IPS-NIHi11 (cell line): Measurements from ENCODE around the gene MGME1.

Source experiments
- DNase-seq: peaks from one replicate; pipeline ENCODE4 v3.0.0; 2012; ENCODE audit warnings: mixed read lengths, low spot score

Gene MGME1, protein sequence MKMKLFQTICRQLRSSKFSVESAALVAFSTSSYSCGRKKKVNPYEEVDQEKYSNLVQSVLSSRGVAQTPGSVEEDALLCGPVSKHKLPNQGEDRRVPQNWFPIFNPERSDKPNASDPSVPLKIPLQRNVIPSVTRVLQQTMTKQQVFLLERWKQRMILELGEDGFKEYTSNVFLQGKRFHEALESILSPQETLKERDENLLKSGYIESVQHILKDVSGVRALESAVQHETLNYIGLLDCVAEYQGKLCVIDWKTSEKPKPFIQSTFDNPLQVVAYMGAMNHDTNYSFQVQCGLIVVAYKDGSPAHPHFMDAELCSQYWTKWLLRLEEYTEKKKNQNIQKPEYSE

GRCh38 chr20:17968366-17969277 lies at the start of gene MGME1, which contains the start of gene SNX5:
MGME1 (plus strand) TSS chr20:17969018; CDS start chr20:17969860, 842 bp downstream.
SNX5 (minus strand) TSS chr20:17968794; CDS start chr20:17968425, 369 bp downstream.
- peak; percentile 98 for DNase-seq

DNA sequence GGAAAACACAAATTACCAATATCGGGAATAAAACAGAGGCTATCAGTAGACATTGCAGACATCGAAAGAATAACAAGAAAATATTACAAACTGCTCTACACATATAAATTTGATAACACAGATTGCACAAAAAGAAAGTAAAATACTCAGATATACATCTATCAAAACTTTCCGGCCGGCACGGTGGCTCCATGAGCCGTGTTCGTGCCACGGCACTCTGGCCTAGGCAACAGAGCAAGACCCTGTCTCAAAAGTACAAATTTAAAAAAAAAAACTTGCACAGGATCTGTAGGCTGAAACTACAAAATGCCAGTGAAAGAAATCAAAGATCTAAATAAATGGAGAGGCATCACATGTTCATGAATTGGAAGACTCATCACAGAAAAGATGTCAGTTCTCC lies 49.7 kb upstream of the MGME1 start:
- DNase-seq: no peak

DNA sequence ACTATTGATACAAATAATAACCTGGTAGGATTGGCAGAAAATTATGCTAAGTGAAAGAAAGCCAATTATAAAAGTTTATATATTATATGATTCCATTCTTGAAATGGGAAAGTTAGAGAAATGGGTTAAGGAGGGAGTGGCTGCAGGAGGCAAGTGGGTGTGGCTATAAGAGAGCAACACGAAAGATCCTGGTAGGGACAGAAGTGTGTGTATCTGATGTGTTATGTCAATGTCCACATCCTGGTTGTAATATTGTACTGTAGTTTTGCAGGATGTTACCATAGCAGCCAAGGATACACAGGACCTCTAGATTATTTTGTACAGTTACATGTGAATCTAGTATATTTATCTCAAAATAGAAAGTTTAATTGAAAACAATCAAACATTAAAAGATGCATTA lies 47.0 kb upstream of the MGME1 start:
- no peak for DNase-seq

DNA sequence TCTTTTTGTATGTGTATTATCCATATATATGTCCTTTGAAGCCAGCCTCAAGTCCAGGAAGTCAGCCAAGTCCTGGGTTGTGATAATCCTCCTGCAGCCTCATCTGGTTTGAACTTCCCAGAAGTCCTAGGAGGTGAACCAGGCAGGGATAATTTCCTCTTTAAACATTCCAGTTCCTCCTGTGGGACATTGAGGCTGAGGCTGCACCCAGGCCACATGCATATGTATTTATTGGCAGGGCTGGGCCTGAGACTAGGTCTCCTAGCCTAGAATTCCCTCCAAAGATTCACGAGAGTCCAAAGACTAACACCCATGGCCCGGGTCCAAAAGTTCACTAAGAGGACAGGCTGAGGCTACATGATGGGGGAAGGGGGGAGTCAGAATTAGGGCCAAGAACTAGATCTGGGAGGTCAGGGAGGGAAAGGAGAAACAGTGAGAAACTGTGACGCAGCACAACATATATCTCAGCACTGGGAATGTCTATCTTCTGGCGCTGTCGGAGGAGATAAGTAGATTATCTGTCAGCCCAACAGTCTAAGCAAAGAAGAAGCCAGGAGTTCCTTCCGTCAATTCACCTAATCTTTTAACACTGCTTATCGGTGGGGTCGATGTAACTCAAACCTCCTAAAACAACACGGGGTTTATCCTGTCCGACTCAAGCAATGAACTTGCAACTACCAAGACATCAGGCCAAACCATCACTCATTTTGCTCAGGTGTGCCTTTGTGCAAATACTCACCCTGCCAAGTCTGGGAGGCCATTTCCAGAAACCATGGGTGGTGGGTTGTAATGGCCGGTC lies 43.5 kb upstream of the MGME1 start:
- no peak for DNase-seq

DNA sequence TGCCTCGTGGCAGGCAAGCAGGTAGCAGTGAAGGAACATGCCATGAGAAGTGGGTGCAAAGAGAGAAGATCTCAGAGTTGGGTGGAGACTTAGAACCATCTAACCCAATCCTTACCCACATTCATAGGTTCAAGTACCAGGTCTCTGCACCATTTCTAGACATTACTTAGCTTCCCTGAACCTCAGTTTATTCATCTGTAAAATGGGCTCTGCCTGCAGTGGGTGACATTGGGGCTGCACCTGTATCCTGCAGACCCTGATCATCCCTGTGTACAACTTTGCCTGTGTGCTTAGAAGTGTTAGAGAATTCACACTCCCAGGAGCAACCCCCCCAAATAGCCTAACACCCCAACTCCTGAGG lies 42.9 kb upstream of the MGME1 start:
- no peak for DNase-seq

- DNase-seq: no peak
Observed at GRCh38 chr20:17928211-17928611, 40.6 kb upstream of the MGME1 start.

DNA sequence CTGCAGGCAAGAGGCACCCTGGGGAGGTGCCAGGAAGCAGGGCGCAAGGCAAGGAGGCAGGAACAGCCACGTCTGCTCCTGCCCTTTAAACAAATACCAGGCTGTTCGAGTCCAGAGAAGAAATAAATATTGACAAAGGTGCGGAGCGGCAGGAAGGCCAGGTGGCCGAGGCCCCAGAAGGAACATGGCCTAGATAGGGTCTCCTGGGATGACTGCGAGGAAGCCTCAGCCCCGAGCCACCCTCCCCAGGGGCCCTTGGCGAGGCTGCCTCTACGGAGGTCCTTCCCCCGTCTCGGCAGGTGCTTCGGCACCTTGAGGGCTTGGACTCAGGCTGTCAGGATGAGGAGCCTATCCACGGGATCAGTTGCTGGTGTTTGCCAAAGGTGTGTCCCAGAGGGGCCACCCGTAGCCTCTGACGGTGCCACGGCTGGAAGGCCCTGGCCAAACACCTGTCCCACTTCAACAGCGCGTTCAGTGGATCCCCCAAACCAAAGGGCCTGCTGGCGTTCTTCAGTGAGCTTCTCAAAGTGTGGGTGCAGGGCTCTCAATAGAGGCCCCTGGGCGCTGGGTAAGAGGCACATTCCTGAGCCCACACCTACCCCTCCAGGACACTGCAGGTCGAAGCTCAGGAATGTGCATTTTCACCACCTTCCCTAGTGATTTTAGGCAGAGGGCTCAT lies 40.0 kb upstream of the MGME1 start:
- DNase-seq: peak; percentile 46

- DNase-seq: no peak
Observed at GRCh38 chr20:17931513-17931912, 37.3 kb upstream of the MGME1 start.

DNA sequence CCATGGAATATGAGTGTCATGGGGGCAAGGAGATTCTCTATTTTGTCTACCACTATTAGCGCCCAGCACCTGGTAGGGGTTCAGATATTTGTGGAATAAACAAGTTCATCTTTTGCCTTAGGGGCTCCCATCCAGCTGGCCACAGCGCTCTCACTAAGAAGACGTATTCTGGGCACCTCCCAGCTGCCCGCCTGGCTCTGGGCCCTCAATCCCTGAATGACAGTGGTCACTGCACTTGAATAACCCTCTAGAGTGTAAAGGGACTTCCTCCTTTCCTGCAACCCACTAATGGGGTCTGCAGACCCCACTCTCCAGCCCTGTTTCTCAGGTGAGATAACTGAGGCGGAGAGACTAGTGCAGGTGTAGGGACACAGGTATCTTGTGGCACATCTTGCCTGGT lies 36.4 kb upstream of the MGME1 start:
- DNase-seq: no peak

DNA sequence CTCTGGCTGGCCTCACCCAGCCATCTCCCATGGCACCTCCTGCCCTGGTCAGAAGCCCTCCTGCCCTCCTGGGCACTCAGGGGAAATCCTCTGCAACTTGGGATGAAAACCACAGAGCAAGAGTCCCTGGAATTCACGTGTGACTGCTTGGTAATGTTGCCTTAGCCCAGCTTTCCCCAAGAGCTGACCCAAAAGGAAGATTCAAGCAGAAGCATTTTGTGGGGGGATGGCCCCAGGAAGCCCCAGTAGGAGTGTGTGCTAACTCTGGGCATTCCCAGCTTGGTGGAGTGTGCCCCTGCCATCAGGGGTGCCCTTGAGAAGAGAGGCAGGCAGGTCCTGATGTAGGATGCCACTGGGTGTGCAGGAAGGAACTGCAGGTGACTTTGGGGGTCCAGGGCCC lies 35.7 kb upstream of the MGME1 start:
- DNase-seq: no peak

DNA sequence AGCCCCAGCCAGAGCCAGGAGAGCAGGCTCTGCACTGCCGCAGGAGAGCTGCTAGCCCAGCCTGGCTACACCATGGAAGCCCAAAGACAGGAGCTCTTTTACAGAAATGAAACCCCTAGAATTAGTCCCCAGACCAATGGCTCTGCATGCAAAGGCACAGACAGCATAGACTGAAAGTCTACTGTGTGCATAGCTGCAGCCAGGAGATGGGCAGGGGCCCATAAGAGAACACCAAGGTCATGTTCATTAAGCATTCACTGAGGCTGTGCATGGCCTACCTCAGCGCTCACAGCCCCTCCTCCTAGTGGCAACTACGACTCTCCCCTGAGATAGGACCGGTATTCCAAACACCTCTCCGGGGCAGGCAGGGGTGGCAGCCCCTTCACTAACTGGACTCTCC lies 35.1 kb upstream of the MGME1 start:
- no peak for DNase-seq

- no peak for DNase-seq
Observed at GRCh38 chr20:17934141-17934862, 34.5 kb upstream of the MGME1 start.

DNA sequence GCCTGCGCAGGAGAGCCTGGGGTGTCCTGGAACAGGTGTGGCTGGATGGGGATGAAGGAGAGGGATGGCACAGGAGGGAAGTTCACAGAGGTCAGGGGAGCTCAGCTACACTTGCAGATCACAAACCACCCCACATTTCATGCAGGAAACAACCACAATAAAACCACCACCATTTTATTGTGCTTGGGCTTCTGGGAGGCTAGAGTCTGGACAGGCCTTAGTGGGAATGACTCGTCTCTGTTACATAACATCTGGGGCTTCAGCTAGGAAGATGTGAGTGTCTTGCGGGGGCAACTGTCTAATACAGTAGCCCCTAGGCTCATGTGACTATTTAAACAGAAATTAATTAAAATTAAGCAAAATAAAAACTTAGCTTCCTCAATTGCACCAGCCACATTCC lies 33.6 kb upstream of the MGME1 start:
- DNase-seq: no peak

DNA sequence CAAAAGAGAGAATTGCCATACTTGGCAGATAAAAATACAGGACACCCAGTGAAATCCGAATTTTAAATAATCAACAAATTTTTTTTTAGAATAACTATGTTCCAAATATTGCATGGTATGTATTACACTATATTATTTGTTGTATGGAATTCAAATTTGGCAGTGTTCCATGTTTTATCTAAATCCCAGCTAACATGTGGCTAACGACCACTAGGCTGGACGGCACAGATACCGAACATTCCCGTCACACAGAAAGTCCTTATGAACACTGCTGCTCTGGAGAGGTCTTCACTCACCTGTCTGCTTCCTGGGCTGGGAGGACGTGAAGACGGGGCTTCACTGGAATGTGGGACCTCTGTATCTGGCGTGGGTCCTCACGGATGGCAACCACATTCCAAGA lies 33.1 kb upstream of the MGME1 start:
- no peak for DNase-seq

- DNase-seq: no peak
Observed at GRCh38 chr20:17936286-17936760, 32.5 kb upstream of the MGME1 start.

DNA sequence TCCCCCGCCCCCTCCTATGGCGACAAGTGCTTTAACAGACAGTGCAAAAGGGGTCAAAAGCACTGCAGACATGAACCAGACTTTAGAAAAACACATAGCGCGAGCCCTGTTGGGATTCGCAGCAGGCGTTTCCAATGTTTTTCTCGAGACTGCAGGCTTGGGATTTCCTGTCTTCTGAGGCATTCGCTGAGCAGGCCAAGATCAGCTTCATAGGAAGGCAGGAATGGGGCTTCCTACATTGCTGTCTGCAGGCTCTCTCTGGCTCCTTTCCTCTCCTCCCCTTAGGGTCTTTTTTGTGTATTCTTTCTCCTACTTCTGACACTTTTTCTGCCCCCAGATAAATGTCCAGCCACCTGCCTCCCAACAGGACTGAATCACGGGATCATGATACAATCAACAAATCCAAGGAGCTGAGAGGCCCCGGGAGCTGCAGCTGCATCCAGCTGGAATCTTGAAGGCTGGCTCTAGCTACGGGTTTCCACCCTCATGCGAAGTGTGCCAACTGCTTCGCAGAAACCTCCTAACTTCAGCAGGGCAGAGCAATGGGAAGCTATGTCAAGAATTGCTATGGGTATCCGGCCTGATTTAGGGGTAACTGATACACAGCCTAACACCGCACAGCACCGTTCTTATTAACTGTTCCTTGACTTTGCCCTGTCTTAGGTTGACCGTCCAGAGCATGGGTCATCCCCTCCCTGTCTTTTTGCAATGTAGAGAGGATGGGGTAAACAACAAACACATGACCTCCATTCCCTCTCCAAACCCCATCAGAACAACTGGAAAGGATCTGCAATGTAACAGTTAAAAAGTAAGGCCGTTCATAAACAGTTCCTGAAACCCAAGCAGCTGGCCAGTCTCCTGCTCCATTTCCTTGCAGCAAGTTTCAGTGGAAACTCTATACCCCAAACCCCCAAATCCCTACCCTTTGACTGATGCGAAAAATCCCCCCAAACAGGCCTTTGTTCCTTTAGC lies 31.8 kb upstream of the MGME1 start:
- DNase-seq: no peak

DNA sequence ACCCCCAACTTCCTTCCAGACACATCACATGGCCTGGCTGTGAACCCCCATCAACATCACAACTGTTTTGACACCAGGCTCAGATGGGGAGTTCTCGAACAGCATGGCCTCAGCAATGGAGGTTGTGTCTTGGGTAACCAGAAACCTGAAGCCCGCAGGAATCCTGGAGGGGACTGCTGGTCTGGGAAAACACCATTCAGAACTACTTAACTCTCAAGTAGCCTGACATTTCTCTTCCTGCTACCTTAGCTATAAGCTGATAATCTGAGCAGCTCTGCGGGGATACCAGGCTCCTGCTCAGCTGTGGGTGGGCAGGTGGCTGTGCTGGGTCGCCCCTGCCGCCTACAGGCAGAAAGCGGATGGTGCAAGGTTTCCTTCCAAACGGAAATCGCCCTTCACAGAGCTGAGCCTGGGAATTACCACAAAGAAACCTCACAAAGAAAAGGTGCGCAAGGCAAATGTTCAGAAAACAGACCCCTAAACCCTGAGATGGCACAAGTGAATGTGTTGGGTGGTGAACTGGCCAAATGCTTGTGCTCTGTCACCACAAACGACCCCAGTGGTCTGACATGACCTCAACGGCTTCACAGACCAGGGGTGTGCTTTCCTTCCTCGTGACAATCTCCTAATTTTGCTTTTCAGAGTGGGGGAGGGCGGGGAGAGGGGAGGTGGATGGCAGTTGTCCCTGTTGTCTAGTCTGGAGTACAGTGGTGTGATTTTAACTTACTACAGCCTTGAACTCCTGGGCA lies 29.8 kb upstream of the MGME1 start:
- peak; percentile 82 for DNase-seq

- DNase-seq: no peak
Observed at GRCh38 chr20:17939622-17940223, 29.1 kb upstream of the MGME1 start.
